Measurements from ENCODE around the gene BUB1. TPM values are rescaled to one million over a fixed set of nuclear protein-coding genes. Genes with fewer than 3 reads are reported as not detected.

Gene BUB1
- 7.1 to 7.8 TPM (median 7.6 TPM) in 3 replicates for total RNA-seq
- long read RNA-seq, transcript BUB1-201 (25 exons, 3,507 nt), result major isoform, 17 of 22 reads
- long read RNA-seq, partial matches to known transcripts, result 2 of 22 reads
- long read RNA-seq, other reads (novel, unspliced or antisense), result 3 of 22 reads

- H3K9me3 Mint-ChIP-seq (ENCODE audit: low read depth), result no peaks in the 10 kb centered on the region
- TF ChIP-seq CTCF (IDR thresholded peaks at IDR 0.05), result no peak
- H3K27ac Mint-ChIP-seq (ENCODE audit: unreplicated experiment), result peak within 1 kb of the TSS; percentile 99
- H3K27me3 Mint-ChIP-seq (ENCODE audit: low read depth), result no peaks in the 10 kb centered on the region
- H3K36me3 Mint-ChIP-seq (ENCODE audit: low read depth), result no peaks in the 10 kb centered on the region
- H3K4me1 Mint-ChIP-seq (ENCODE audit: low read depth), result peaks cover 35% of the 10 kb centered on the region
- peak; percentile 98 for DNase-seq (ENCODE audit: low spot score)
- peak within 1 kb of the TSS; percentile 100 for H3K4me3 Mint-ChIP-seq (ENCODE audit: unreplicated experiment)
Measured at GRCh38 chr2:110677530-110678456, at the start of gene BUB1. BUB1 (minus strand) TSS chr2:110678063; CDS start chr2:110677995, 68 bp downstream.

- no peak for DNase-seq (ENCODE audit: low spot score)
- no peaks in the 10 kb centered on the region for H3K4me1 Mint-ChIP-seq (ENCODE audit: low read depth)
- H3K9me3 Mint-ChIP-seq (ENCODE audit: low read depth), result peaks cover 1% of the 10 kb centered on the region
- H3K4me3 Mint-ChIP-seq (ENCODE audit: unreplicated experiment), result no peak overlapping the region
- no peak for TF ChIP-seq CTCF (IDR thresholded peaks at IDR 0.05)
- H3K36me3 Mint-ChIP-seq (ENCODE audit: low read depth), result peaks cover 8% of the 10 kb centered on the region
- H3K27ac Mint-ChIP-seq (ENCODE audit: unreplicated experiment), result no peak overlapping the region
- H3K27me3 Mint-ChIP-seq (ENCODE audit: low read depth), result peaks cover 52% of the 10 kb centered on the region
Measured at GRCh38 chr2:110726285-110726684, 48.4 kb upstream of the BUB1 start.

DNA sequence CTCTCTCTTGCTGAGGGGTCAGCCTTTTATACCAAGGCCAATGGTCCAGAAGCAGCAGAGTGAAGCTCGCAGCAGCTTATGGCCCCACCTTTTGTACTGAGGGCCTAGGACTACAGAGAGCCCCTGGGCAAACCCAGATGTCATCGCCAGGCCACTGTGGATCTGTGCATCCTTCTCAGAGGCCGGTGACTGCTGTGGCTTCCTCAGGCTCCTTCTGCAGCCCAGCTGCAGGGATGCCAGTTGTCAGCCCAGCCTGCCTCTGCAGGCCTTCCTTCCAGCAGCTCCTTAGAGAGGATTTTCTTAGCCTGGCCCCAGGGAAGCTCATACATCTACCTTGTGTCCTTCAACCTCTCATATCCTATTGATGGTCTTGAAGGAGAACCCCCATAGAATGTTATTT lies 48.0 kb upstream of the BUB1 start:
- no peak overlapping the region for H3K4me3 Mint-ChIP-seq (ENCODE audit: unreplicated experiment)
- H3K36me3 Mint-ChIP-seq (ENCODE audit: low read depth), result peaks cover 4% of the 10 kb centered on the region
- no peak overlapping the region for H3K27ac Mint-ChIP-seq (ENCODE audit: unreplicated experiment)
- H3K27me3 Mint-ChIP-seq (ENCODE audit: low read depth), result peaks cover 50% of the 10 kb centered on the region
- no peaks in the 10 kb centered on the region for H3K4me1 Mint-ChIP-seq (ENCODE audit: low read depth)
- no peak for DNase-seq (ENCODE audit: low spot score)
- no peaks in the 10 kb centered on the region for H3K9me3 Mint-ChIP-seq (ENCODE audit: low read depth)
- no peak for TF ChIP-seq CTCF (IDR thresholded peaks at IDR 0.05)

- DNase-seq (ENCODE audit: low spot score), result no peak
- H3K27ac Mint-ChIP-seq (ENCODE audit: unreplicated experiment), result no peak overlapping the region
- no peak overlapping the region for H3K4me3 Mint-ChIP-seq (ENCODE audit: unreplicated experiment)
- H3K4me1 Mint-ChIP-seq (ENCODE audit: low read depth), result no peaks in the 10 kb centered on the region
- H3K36me3 Mint-ChIP-seq (ENCODE audit: low read depth), result no peaks in the 10 kb centered on the region
- H3K27me3 Mint-ChIP-seq (ENCODE audit: low read depth), result peaks cover 47% of the 10 kb centered on the region
- H3K9me3 Mint-ChIP-seq (ENCODE audit: low read depth), result no peaks in the 10 kb centered on the region
- TF ChIP-seq CTCF (IDR thresholded peaks at IDR 0.05), result no peak
Measured at GRCh38 chr2:110725370-110725769, 47.5 kb upstream of the BUB1 start.

GRCh38 chr2:110724820-110725219 lies 47.0 kb upstream of the BUB1 start:
- Mint-ChIP-seq H3K36me3 (ENCODE audit: low read depth) (no peaks in the 10 kb centered on the region), H3K9me3 (ENCODE audit: low read depth) (no peaks in the 10 kb centered on the region), H3K4me1 (ENCODE audit: low read depth) (no peaks in the 10 kb centered on the region), H3K27me3 (ENCODE audit: low read depth) (peaks cover 46% of the 10 kb centered on the region), H3K27ac (ENCODE audit: unreplicated experiment) (no peak overlapping the region), H3K4me3 (ENCODE audit: unreplicated experiment) (no peak overlapping the region)
- TF ChIP-seq CTCF (IDR thresholded peaks at IDR 0.05), result no peak
- no peak for DNase-seq (ENCODE audit: low spot score)

Measured in chondrocyte (in vitro differentiated cells).